Mesenchymal stem cell (in vitro differentiated cells and primary cell): ENCODE measurements around the gene EMILIN3.

ENCODE experiments used
- DNase-seq: peaks from one replicate; pipeline ENCODE4 v3.0.0-alpha.2; 2013
- H2AFZ ChIP-seq: one replicate; pipeline ENCODE4 v1.6.1; 2013; ENCODE audit warnings: low read depth, mild to moderate bottlenecking, control low read depth, inconsistent platforms, low read length, moderate library complexity
- H2AK5ac ChIP-seq: 2 replicates; pipeline ENCODE4 v1.6.1; 2013; ENCODE audit warnings: low read length, moderate library complexity, mild to moderate bottlenecking, inconsistent platforms; ENCODE audit not compliant: severe bottlenecking
- H2BK120ac ChIP-seq: one replicate; pipeline ENCODE4 v1.6.1; 2013; ENCODE audit warnings: low read depth, mild to moderate bottlenecking, inconsistent platforms, low read length, moderate library complexity
- H2BK12ac ChIP-seq, 2 experiments: one replicate each; pipeline ENCODE4 v1.6.1; 2013; ENCODE audit warnings: inconsistent platforms in 2 of 2, low read length in 2 of 2, mild to moderate bottlenecking in 2 of 2, moderate library complexity in 2 of 2, control low read depth in 1 of 2
- H2BK15ac ChIP-seq: one replicate; pipeline ENCODE4 v1.6.1; 2013; ENCODE audit warnings: mild to moderate bottlenecking, low read depth, inconsistent platforms; ENCODE audit not compliant: poor library complexity, severe bottlenecking
- H2BK5ac ChIP-seq: 2 replicates; pipeline ENCODE4 v1.6.1; 2013; ENCODE audit warnings: low read depth, mild to moderate bottlenecking, low read length, control low read depth, inconsistent platforms; ENCODE audit not compliant: poor library complexity, severe bottlenecking
- H3K14ac ChIP-seq, 2 experiments: one replicate each; pipeline ENCODE4 v1.6.1; 2013; ENCODE audit warnings: inconsistent platforms in 2 of 2, low read length in 2 of 2, control low read depth in 1 of 2, mild to moderate bottlenecking in 1 of 2, moderate library complexity in 1 of 2
- H3K18ac ChIP-seq, 2 experiments: one replicate each; pipeline ENCODE4 v1.6.1; 2013; ENCODE audit warnings: inconsistent platforms in 2 of 2, low read length in 2 of 2, control low read depth in 1 of 2, low read depth in 1 of 2, mild to moderate bottlenecking in 1 of 2
- H3K23ac ChIP-seq, 2 experiments: one replicate each; pipeline ENCODE4 v1.6.1; 2013; ENCODE audit warnings: inconsistent platforms in 2 of 2, low read length in 2 of 2, mild to moderate bottlenecking in 2 of 2, moderate library complexity in 2 of 2, control low read depth in 1 of 2
- H3K27ac ChIP-seq: 2 replicates; pipeline ENCODE4 v1.5.1; 2013; ENCODE audit warnings: mild to moderate bottlenecking, moderate library complexity, low read length, control low read depth, inconsistent platforms; ENCODE audit not compliant: poor library complexity, severe bottlenecking
- H3K27me3 ChIP-seq, 2 experiments: 2 replicates each; pipeline versions ENCODE4 v1.6.1 to v1.7.0; 2013; ENCODE audit warnings: low read length in 2 of 2, mild to moderate bottlenecking in 2 of 2, moderate library complexity in 2 of 2, control low read depth in 1 of 2, inconsistent platforms in 1 of 2; ENCODE audit not compliant: control insufficient read depth in 1 of 2, insufficient read depth in 1 of 2
- H3K36me3 ChIP-seq, 2 experiments: 2 replicates each; pipeline versions ENCODE4 v1.6.1 to v1.7.0; 2013; ENCODE audit warnings: low read length in 2 of 2, control low read depth in 1 of 2, inconsistent platforms in 1 of 2, low read depth in 1 of 2, mild to moderate bottlenecking in 1 of 2; ENCODE audit not compliant: insufficient read depth in 2 of 2, control insufficient read depth in 1 of 2
- H3K4ac ChIP-seq, 2 experiments: one replicate each; pipeline ENCODE4 v1.6.1; 2013; ENCODE audit warnings: inconsistent platforms in 2 of 2, low read length in 2 of 2, mild to moderate bottlenecking in 2 of 2, moderate library complexity in 2 of 2, control low read depth in 1 of 2, low read depth in 1 of 2
- H3K4me1 ChIP-seq: 2 replicates; pipeline ENCODE4 v1.6.1; 2013; ENCODE audit warnings: low read depth, low read length, control low read depth; ENCODE audit not compliant: control insufficient read depth, insufficient read depth
- H3K4me2 ChIP-seq: 2 replicates; pipeline ENCODE4 v1.6.1; 2013; ENCODE audit warnings: low read length, mild to moderate bottlenecking, inconsistent platforms; ENCODE audit not compliant: poor library complexity, severe bottlenecking
- H3K4me3 ChIP-seq, 2 experiments: 2 replicates each; pipeline versions ENCODE4 v1.5.1 to v1.7.0; 2013; ENCODE audit warnings: low read length in 2 of 2, mild to moderate bottlenecking in 2 of 2, control low read depth in 1 of 2, low read depth in 1 of 2; ENCODE audit not compliant: insufficient read depth in 1 of 2
- H3K79me1 ChIP-seq: replicated peaks from 2 replicates; pipeline ENCODE4 v1.6.1; 2013; ENCODE audit warnings: mild to moderate bottlenecking, control low read depth, low read length, inconsistent platforms; ENCODE audit not compliant: poor library complexity, severe bottlenecking
- H3K9ac ChIP-seq: 2 replicates; pipeline ENCODE4 v1.7.0; 2013; ENCODE audit warnings: mild to moderate bottlenecking, low read length, moderate library complexity
- H3K9me3 ChIP-seq: 2 replicates; pipeline ENCODE4 v1.7.0; 2013; ENCODE audit warnings: mild to moderate bottlenecking, low read length; ENCODE audit not compliant: control insufficient read depth
- H4K8ac ChIP-seq: one replicate; pipeline ENCODE4 v1.6.1; 2013; ENCODE audit warnings: inconsistent platforms, mild to moderate bottlenecking, low read length, moderate library complexity
- H4K91ac ChIP-seq: one replicate; pipeline ENCODE4 v1.6.1; 2013; ENCODE audit warnings: mild to moderate bottlenecking, low read length, inconsistent platforms
- WGBS: methylation state at CpG from one replicate; pipeline ENCODE4 v1.1.7; 2013; ENCODE audit warnings: mixed read lengths; 5-methylcytosine and 5-hydroxymethylcytosine counted together

EMILIN3 gene

DNA sequence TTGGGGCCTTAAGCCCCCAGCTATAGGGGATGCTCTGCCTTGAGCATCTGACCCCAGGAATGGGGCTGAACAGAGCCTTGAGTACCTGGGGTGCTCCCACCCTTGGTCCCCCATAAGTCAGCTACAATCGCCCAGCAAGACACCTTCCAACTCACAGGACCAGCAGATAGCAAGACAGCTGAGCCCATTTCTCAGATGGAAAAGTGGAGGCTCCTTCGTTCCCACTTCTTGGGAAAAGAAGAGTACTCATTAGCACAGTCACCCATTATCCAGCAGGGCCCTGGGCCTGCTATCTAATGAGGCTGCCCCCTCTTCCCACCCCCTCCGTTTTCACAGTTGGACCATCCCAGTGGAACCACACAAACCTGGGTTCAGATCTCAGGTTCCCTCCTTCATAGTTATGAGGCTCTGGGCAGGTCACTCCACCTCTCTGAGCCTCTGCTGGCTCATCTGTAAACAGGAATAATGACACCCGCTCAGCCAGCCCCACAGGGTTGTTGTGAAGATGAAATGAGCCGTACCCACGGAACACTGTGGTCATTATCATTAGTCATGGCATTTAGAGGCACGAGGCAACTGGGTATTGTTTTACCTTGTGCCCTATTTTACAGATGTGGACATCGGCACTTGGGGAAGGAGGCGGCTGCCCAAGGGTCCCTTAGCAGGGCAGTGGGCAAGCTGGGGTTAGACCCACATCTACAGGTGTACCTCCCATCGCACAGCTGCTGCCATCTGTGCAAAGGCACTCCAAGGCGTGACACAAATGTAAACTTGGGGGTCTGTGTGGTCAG lies 21.5 kb downstream of the EMILIN3 start:
- Histone ChIP-seq H2BK5ac (no peak overlapping the region), H2AFZ (no peak overlapping the region), H3K23ac (no peak overlapping the region), H2BK15ac (no peak overlapping the region), H3K4ac (no peak overlapping the region), H3K4me1 (peaks cover 13% of the 10 kb centered on the region), H4K8ac (no peak overlapping the region), H2AK5ac (no peak overlapping the region), H3K14ac (no peak overlapping the region), H3K4me2 (no peak overlapping the region), H4K91ac (no peak overlapping the region), H3K36me3 (peaks cover 42 to 45% of the 10 kb centered on the region in 2 experiments), H3K27me3 (no peaks in the 10 kb centered on the region), H3K4me3 (no peak overlapping the region), H3K18ac (no peak overlapping the region), H2BK120ac (no peak overlapping the region), H3K79me1 (peaks cover 33% of the 10 kb centered on the region), H3K27ac (no peak overlapping the region), H2BK12ac (no peak overlapping the region), H3K9ac (no peak overlapping the region), H3K9me3 (no peaks in the 10 kb centered on the region)
- WGBS, result 89% methylated on average over 11 of the region's 11 CpGs
- no peak for DNase-seq

DNA sequence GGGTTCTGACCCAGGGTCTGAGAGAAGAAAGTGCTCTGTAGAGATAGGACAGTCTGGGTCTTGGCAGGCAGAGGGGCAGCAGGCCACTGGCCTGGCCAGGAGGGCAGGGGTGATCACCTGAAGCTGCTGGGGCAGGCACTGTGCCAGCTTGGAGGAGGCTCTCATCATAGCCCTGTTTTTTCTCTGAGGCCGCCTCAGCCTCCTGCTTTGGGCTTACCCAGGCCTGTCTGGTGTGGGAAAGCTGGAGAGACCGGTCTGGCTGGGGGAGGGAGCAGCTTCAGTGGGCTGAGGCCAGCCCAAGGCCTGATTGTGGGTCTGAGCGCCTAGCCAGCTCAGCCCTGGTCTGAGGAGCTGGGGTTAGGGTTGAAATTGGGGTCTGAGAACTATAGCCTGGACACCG lies 22.1 kb downstream of the EMILIN3 start:
- Histone ChIP-seq H2BK5ac (no peak overlapping the region), H2BK120ac (no peak overlapping the region), H3K9ac (no peak overlapping the region), H3K4me3 (no peak overlapping the region), H2BK12ac (no peak overlapping the region), H3K4ac (no peak overlapping the region), H3K14ac (no peak overlapping the region), H3K27ac (no peak overlapping the region), H3K23ac (no peak overlapping the region), H3K79me1 (peaks cover 33% of the 10 kb centered on the region), H2AFZ (no peak overlapping the region), H3K9me3 (no peaks in the 10 kb centered on the region), H3K36me3 (peaks cover 35 to 38% of the 10 kb centered on the region in 2 experiments), H2AK5ac (no peak overlapping the region), H3K27me3 (no peaks in the 10 kb centered on the region), H3K4me2 (no peak overlapping the region), H2BK15ac (no peak overlapping the region), H3K18ac (no peak overlapping the region), H4K8ac (no peak overlapping the region), H3K4me1 (peaks cover 15% of the 10 kb centered on the region), H4K91ac (no peak overlapping the region)
- WGBS, result 97% methylated on average over 4 of the region's 4 CpGs
- no peak for DNase-seq

GRCh38 chr20:41342474-41343464 lies 23.8 kb downstream of the EMILIN3 start:
- H3K4me1 ChIP-seq, result peaks cover 15% of the 10 kb centered on the region
- no peak overlapping the region for H2BK12ac ChIP-seq
- H2BK15ac ChIP-seq, result no peak overlapping the region
- no peaks in the 10 kb centered on the region for H3K9me3 ChIP-seq
- H2AK5ac ChIP-seq, result no peak overlapping the region
- no peak overlapping the region for H3K4me2 ChIP-seq
- H3K14ac ChIP-seq, result no peak overlapping the region
- H3K27ac ChIP-seq, result no peak overlapping the region
- H3K23ac ChIP-seq, result no peak overlapping the region
- no peak overlapping the region for H2AFZ ChIP-seq
- WGBS, result 96% methylated on average over 9 of the region's 9 CpGs
- no peak overlapping the region for H4K91ac ChIP-seq
- no peak overlapping the region for H2BK5ac ChIP-seq
- H3K4ac ChIP-seq, result no peak overlapping the region
- H2BK120ac ChIP-seq, result no peak overlapping the region
- DNase-seq, result no peak
- no peak overlapping the region for H4K8ac ChIP-seq
- H3K79me1 ChIP-seq, result peaks cover 31% of the 10 kb centered on the region
- H3K9ac ChIP-seq, result no peak overlapping the region
- H3K27me3 ChIP-seq, result no peaks in the 10 kb centered on the region
- no peak overlapping the region for H3K4me3 ChIP-seq
- no peak overlapping the region for H3K18ac ChIP-seq
- peaks cover 21 to 22% of the 10 kb centered on the region in 2 experiments for H3K36me3 ChIP-seq
